Chondrocyte (in vitro differentiated cells): ENCODE measurements around the gene ANTXR2. TPM values are rescaled to one million over a fixed set of nuclear protein-coding genes. Genes with fewer than 3 reads are reported as not detected.

ENCODE experiments used
- DNase-seq: peaks from one replicate; pipeline ENCODE4 v3.0.0; 2021; ENCODE audit warnings: mixed read lengths, low spot score
- H3K27ac Mint-ChIP-seq: one replicate; pipeline ENCODE4 v1.8.0; 2021; ENCODE audit warnings: mild to moderate bottlenecking, moderate library complexity, mixed read lengths; ENCODE audit not compliant: unreplicated experiment
- H3K27me3 Mint-ChIP-seq: 2 replicates; pipeline ENCODE4 v1.8.0; 2021; ENCODE audit warnings: low read depth, mixed read lengths
- H3K36me3 Mint-ChIP-seq: 2 replicates; pipeline ENCODE4 v1.8.0; 2021; ENCODE audit warnings: low read depth, mixed read lengths
- H3K4me1 Mint-ChIP-seq: 2 replicates; pipeline ENCODE4 v1.8.0; 2021; ENCODE audit warnings: low read depth, mild to moderate bottlenecking, mixed read lengths
- H3K4me3 Mint-ChIP-seq: one replicate; pipeline ENCODE4 v1.8.0; 2021; ENCODE audit warnings: mild to moderate bottlenecking, moderate library complexity, mixed read lengths; ENCODE audit not compliant: unreplicated experiment
- H3K9me3 Mint-ChIP-seq: 2 replicates; pipeline ENCODE4 v1.8.0; 2021; ENCODE audit warnings: low read depth, mixed read lengths
- CTCF ChIP-seq: fragments of 200-600 bp; sonication (generic); IDR thresholded peaks from 2 replicates; pipeline ENCODE4 v1.5.0; 2021; ENCODE audit warnings: antibody characterized with exemption, mild to moderate bottlenecking, moderate library complexity
- total RNA-seq: library from RNA; stranded (reverse); gene quantifications from 3 replicates; pipeline ENCODE4 v1.2.1, GENCODE V29; 2021

The ANTXR2 gene
- total RNA-seq, 1 donor from 2014 or later, result 32.1 TPM

GRCh38 chr4:80010316-80010715 is 62.7 kb downstream of the ANTXR2 start:
- Mint-ChIP-seq H3K9me3 (no peaks in the 10 kb centered on the region), H3K27me3 (no peaks in the 10 kb centered on the region), H3K4me1 (peaks cover 19% of the 10 kb centered on the region), H3K27ac (no peak overlapping the region), H3K36me3 (peaks cover 4% of the 10 kb centered on the region), H3K4me3 (no peak overlapping the region)
- TF ChIP-seq CTCF, result no peak
- no peak for DNase-seq

GRCh38 chr4:80009806-80010205 is 63.2 kb downstream of the ANTXR2 start:
- Mint-ChIP-seq H3K36me3 (peaks cover 4% of the 10 kb centered on the region), H3K27ac (no peak overlapping the region), H3K4me1 (peaks cover 19% of the 10 kb centered on the region), H3K27me3 (no peaks in the 10 kb centered on the region), H3K4me3 (no peak overlapping the region), H3K9me3 (peaks cover under 1% of the 10 kb centered on the region)
- no peak for DNase-seq
- TF ChIP-seq CTCF, result no peak

- Mint-ChIP-seq H3K27ac (no peak overlapping the region), H3K36me3 (peaks cover 9% of the 10 kb centered on the region), H3K4me3 (no peak overlapping the region), H3K9me3 (peaks cover 7% of the 10 kb centered on the region), H3K4me1 (peaks cover 19% of the 10 kb centered on the region), H3K27me3 (no peaks in the 10 kb centered on the region)
- no peak for DNase-seq
- TF ChIP-seq CTCF, result no peak
These were observed 64.1 kb downstream of the ANTXR2 start for GRCh38 chr4:80008971-80009370.

- Mint-ChIP-seq H3K4me1 (peaks cover 19% of the 10 kb centered on the region), H3K9me3 (peaks cover 9% of the 10 kb centered on the region), H3K27ac (no peak overlapping the region), H3K36me3 (peaks cover 9% of the 10 kb centered on the region), H3K27me3 (no peaks in the 10 kb centered on the region), H3K4me3 (no peak overlapping the region)
- no peak for TF ChIP-seq CTCF
- no peak for DNase-seq
These were observed 64.7 kb downstream of the ANTXR2 start for GRCh38 chr4:80008351-80008750.

- TF ChIP-seq CTCF, result no peak
- Mint-ChIP-seq H3K27me3 (no peaks in the 10 kb centered on the region), H3K36me3 (peaks cover 9% of the 10 kb centered on the region), H3K4me3 (no peak overlapping the region), H3K9me3 (peaks cover 9% of the 10 kb centered on the region), H3K4me1 (peaks cover 19% of the 10 kb centered on the region), H3K27ac (no peak overlapping the region)
- no peak for DNase-seq
These were observed 65.3 kb downstream of the ANTXR2 start for GRCh38 chr4:80007745-80008149.
